Adrenal gland (tissue), 5 donors: Measurements from ENCODE around the gene MAGI1.

Experiments
- CTCF ChIP-seq, 6 experiments: fragments of 450-650 bp in 4 of 6; fragments of 200-600 bp in 2 of 6; sonication (generic) in 1 of 6; IDR thresholded peaks; 1 replicate in 5 of 6; 2 replicates in 1 of 6; pipeline versions ENCODE4 v1.5.1 to v1.8.0; 2016 to 2021; ENCODE audit warnings: antibody characterized with exemption in 6 of 6, mild to moderate bottlenecking in 2 of 6, moderate library complexity in 1 of 6
- POLR2A ChIP-seq, 2 donors: fragments of 450-650 bp; IDR thresholded peaks; one replicate each; pipeline ENCODE4 v1.6.1; 2017; ENCODE audit warnings: antibody characterized with exemption in 2 of 2, mild to moderate bottlenecking in 2 of 2, moderate library complexity in 1 of 2
- donor health status: DM: no; HTN: no; CAD: no.

GRCh38 chr3:65314269-65314668 lies 724.4 kb downstream of the MAGI1 start:
- TF ChIP-seq CTCF (IDR thresholded peaks at IDR 0.05) (no peak), POLR2A (IDR thresholded peaks at IDR 0.05) (no peak)
